Astrocyte (in vitro differentiated cells and primary cell): ENCODE results near the gene LILRA2.
"Not testable (repeated sequence)": the region's sequence is repeated elsewhere in the genome, so short reads cannot be mapped to it uniquely, and the experiment has no call there.

Source experiments
- EZH2 ChIP-seq: IDR thresholded peaks from 2 replicates; pipeline ENCODE4 v1.6.1; 2012; ENCODE audit warnings: mild to moderate bottlenecking, low read length, inconsistent platforms; ENCODE audit not compliant: insufficient read depth
- TF ChIP-seq, protein P1 (sequence below): IDR thresholded peaks from 2 replicates; pipeline ENCODE4 v1.5.1; 2011; ENCODE audit warnings: low read depth, mild to moderate bottlenecking, inconsistent platforms, low read length, moderate library complexity; ENCODE audit not compliant: insufficient read depth

DNA sequence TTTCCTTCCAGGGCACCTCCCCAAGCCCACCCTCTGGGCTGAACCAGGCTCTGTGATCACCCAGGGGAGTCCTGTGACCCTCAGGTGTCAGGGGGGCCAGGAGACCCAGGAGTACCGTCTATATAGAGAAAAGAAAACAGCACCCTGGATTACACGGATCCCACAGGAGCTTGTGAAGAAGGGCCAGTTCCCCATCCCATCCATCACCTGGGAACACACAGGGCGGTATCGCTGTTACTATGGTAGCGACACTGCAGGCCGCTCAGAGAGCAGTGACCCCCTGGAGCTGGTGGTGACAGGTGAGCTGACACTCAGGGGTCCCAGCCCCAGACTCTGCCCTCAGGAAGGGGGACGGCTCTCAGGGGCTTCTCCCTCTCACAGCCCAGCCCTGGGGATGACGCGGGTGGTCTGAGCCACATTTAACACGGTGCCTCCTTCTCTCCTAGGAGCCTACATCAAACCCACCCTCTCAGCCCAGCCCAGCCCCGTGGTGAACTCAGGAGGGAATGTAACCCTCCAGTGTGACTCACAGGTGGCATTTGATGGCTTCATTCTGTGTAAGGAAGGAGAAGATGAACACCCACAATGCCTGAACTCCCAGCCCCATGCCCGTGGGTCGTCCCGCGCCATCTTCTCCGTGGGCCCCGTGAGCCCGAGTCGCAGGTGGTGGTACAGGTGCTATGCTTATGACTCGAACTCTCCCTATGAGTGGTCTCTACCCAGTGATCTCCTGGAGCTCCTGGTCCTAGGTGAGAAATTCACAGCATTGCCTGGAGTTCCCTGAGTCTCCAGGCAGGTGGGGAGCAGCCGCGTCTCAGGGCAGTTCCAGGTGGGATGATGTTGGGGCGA is 58.1 kb downstream of the LILRA2 start:
- TF ChIP-seq EZH2: not testable (repeated sequence)
- TF ChIP-seq, protein P1, sequence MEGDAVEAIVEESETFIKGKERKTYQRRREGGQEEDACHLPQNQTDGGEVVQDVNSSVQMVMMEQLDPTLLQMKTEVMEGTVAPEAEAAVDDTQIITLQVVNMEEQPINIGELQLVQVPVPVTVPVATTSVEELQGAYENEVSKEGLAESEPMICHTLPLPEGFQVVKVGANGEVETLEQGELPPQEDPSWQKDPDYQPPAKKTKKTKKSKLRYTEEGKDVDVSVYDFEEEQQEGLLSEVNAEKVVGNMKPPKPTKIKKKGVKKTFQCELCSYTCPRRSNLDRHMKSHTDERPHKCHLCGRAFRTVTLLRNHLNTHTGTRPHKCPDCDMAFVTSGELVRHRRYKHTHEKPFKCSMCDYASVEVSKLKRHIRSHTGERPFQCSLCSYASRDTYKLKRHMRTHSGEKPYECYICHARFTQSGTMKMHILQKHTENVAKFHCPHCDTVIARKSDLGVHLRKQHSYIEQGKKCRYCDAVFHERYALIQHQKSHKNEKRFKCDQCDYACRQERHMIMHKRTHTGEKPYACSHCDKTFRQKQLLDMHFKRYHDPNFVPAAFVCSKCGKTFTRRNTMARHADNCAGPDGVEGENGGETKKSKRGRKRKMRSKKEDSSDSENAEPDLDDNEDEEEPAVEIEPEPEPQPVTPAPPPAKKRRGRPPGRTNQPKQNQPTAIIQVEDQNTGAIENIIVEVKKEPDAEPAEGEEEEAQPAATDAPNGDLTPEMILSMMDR: not testable (repeated sequence)
